Psoas muscle (tissue), 8 donors: ENCODE results near the gene COL9A3. TPM values are rescaled to one million over a fixed set of nuclear protein-coding genes. Genes with fewer than 3 reads are reported as not detected.

Source experiments
- ATAC-seq, 4 donors: fragments of 200-7000 bp; cut with Tn5 transposase; one replicate each; pipeline ENCODE4 v1.9.1; 2020; ENCODE audit warnings: moderate library complexity in 3 of 4, mild to moderate bottlenecking in 2 of 4
- DNase-seq, 2 donors: peaks; one replicate each; pipeline ENCODE4 v3.0.0-alpha.2; 2020
- H3K27ac ChIP-seq: fragments of 200-600 bp; one replicate; pipeline ENCODE4 v1.8.0; 2022
- H3K27me3 ChIP-seq, 3 donors: fragments of 200-600 bp in 1 of 3; one replicate each; pipeline versions ENCODE4 v1.6.1 to v1.8.0; 2013 to 2022; ENCODE audit warnings: low read length in 2 of 3, mild to moderate bottlenecking in 2 of 3, moderate library complexity in 1 of 3; ENCODE audit not compliant: insufficient read depth in 3 of 3
- H3K36me3 ChIP-seq, 2 donors: fragments of 200-600 bp in 1 of 2; one replicate each; pipeline versions ENCODE4 v1.6.1 to v1.8.0; 2013 to 2022; ENCODE audit warnings: low read depth in 1 of 2, mild to moderate bottlenecking in 1 of 2, moderate library complexity in 1 of 2; ENCODE audit not compliant: insufficient read depth in 1 of 2
- H3K4me1 ChIP-seq: fragments of 200-600 bp; one replicate; pipeline ENCODE4 v1.8.0; 2022
- H3K4me3 ChIP-seq: fragments of 200-600 bp; one replicate; pipeline ENCODE4 v1.8.0; 2022; ENCODE audit warnings: mild to moderate bottlenecking
- H3K9me3 ChIP-seq: fragments of 200-600 bp; one replicate; pipeline ENCODE4 v1.8.0; 2022
- CTCF ChIP-seq: fragments of 200-600 bp; IDR thresholded peaks from one replicate; pipeline ENCODE4 v1.8.0; 2022; ENCODE audit warnings: antibody characterized with exemption
- WGBS, 3 donors: extraction: QIAGEN DNeasy Blood & Tissue Kit; methylation state at CpG; one replicate each; pipeline versions ENCODE4 v1.1.6 to v1.1.7; 2013; 5-methylcytosine and 5-hydroxymethylcytosine counted together
- intact Hi-C, 2 donors: fragments of 100-400 bp; cut with DNase I; formaldehyde crosslinking; loops; one replicate each; pipeline versions ENCODE4 v1.11.0 to v1.14.2; 2022
- polyA plus RNA-seq, 3 donors: library from polyadenylated mRNA; stranded (reverse); fragments of 200-250 nt; gene quantifications; one replicate each; pipeline ENCODE4 v1.2.3, GENCODE V29; 2013
- total RNA-seq, 4 donors: library from RNA; stranded (reverse); fragmentation: NEBNext Ultra II Directional in 2 of 4; extraction: Animal tissue kit (Norgen Biotek cat#: 25700) in 2 of 4; gene quantifications; one replicate each; pipeline versions ENCODE4 v1.2.1 to v1.2.4, GENCODE V29; 2021 to 2023
- donor health status: healthy with polysubstance abuse.
- donor health status: DM: no; HTN: no; CAD: no; lungs with moderate emphysema.
- donor health status: Bipolar disorder and iron deficiency.
- donor health status: healthy.
- donor health status: DM: yes; HTN: yes; CAD: no.
- donor health status: DM: no; HTN: no; CAD: no.
- donor health status: DM: no; HTN: no; CAD: no.
- donor health status: DM: yes; HTN: yes; CAD: no.

The COL9A3 gene
- total and polyA plus RNA-seq, 7 donors, result 0.27 to 0.86 (median 0.59) TPM; not detected in 1

GRCh38 chr20:62775206-62775605 lies 41.6 kb upstream of the COL9A3 start:
- peaks cover 0 to 56% (median 9%) of the 10 kb centered on the region in 3 donors for H3K27me3 ChIP-seq

GRCh38 chr20:62776035-62776691 lies 40.7 kb upstream of the COL9A3 start:
- H3K27ac ChIP-seq, result no peak overlapping the region
- ATAC-seq, result peak; percentile 31 to 58 (median 48)
- TF ChIP-seq CTCF, result no peak
- no peak for DNase-seq
- peaks cover 5% of the 10 kb centered on the region for H3K4me1 ChIP-seq
- no peaks in the 10 kb centered on the region for H3K9me3 ChIP-seq
- WGBS, 3 donors, result 58 to 69% (median 65%) methylated on average over 24 of the region's 24 CpGs
- peaks cover 0 to 49% (median 3%) of the 10 kb centered on the region in 3 donors for H3K27me3 ChIP-seq
- intact Hi-C loops, result no loop called here
- no peak overlapping the region for H3K4me3 ChIP-seq
- no peaks in the 10 kb centered on the region for H3K36me3 ChIP-seq

More at GRCh38 chr20:62775206-62775605, 41.6 kb upstream of the COL9A3 start:
- Histone ChIP-seq H3K9me3 (no peaks in the 10 kb centered on the region), H3K4me3 (no peak overlapping the region), H3K27ac (no peak overlapping the region), H3K4me1 (peaks cover 5% of the 10 kb centered on the region), H3K36me3 (no peaks in the 10 kb centered on the region)
- TF ChIP-seq CTCF, result no peak
- DNase-seq (no peak), ATAC-seq (no peak)
- WGBS, 3 donors, result 86 to 91% (median 90%) methylated on average over 9 of the region's 9 CpGs
- intact Hi-C loops, result no loop called here

GRCh38 chr20:62776692-62777527 lies 39.9 kb upstream of the COL9A3 start:
- H3K27me3 ChIP-seq, result peaks cover 0 to 42% (median 3%) of the 10 kb centered on the region in 3 donors
- WGBS, 3 donors, result 38 to 41% (median 39%) methylated on average over 13 to 14 of the region's 14 CpGs
- ATAC-seq, result peak; percentile 17 to 67 (median 50)
- peaks cover 5% of the 10 kb centered on the region for H3K4me1 ChIP-seq
- no peak for TF ChIP-seq CTCF
- H3K27ac ChIP-seq, result no peak overlapping the region
- H3K36me3 ChIP-seq, result no peaks in the 10 kb centered on the region
- H3K4me3 ChIP-seq, result no peak overlapping the region
- no peaks in the 10 kb centered on the region for H3K9me3 ChIP-seq
- DNase-seq, result no peak
- intact Hi-C loops, result no loop called here

GRCh38 chr20:62777528-62777830 lies 39.4 kb upstream of the COL9A3 start:
- intact Hi-C loops, result no loop called here
- Histone ChIP-seq H3K27ac (no peak overlapping the region), H3K27me3 (peaks cover 0 to 36% (median 3%) of the 10 kb centered on the region in 3 donors), H3K4me3 (no peak overlapping the region), H3K36me3 (no peaks in the 10 kb centered on the region), H3K4me1 (peaks cover 5% of the 10 kb centered on the region), H3K9me3 (no peaks in the 10 kb centered on the region)
- no peak for TF ChIP-seq CTCF
- ATAC-seq, result no peak
- 38 to 56% (median 47%) methylated on average over 8 of the region's 8 CpGs for WGBS, 3 donors
- DNase-seq, result no peak
